ENCODE data around the gene TMEM231.
"Not testable (repeated sequence)": the region's sequence is repeated elsewhere in the genome, so short reads cannot be mapped to it uniquely, and the experiment has no call there.

The TMEM231 gene

DNA sequence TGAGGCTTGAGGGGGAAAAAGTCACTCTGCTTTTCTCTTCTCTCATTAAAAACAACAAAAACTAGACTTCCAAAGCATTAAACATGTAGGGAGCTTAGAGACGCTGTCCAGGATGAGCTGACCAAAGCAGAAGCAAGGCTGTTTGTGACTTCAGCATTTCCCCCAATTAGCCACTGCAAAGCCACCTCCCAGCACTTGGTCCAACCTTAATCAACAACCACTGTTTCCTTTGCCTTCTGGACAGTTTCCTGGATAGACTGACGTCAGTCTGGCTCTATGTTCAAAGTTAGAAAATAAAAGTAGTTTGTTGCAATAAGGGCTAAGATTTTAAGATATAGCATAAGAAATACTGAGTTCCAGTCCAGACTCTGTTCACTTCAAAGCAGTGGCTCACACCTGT, 3.1 kb downstream of the TMEM231 start:
- H3K4me3 ChIP-seq (ENCODE audit: low read depth, low read length) = no peak overlapping the region
- TF ChIP-seq, protein P1, sequence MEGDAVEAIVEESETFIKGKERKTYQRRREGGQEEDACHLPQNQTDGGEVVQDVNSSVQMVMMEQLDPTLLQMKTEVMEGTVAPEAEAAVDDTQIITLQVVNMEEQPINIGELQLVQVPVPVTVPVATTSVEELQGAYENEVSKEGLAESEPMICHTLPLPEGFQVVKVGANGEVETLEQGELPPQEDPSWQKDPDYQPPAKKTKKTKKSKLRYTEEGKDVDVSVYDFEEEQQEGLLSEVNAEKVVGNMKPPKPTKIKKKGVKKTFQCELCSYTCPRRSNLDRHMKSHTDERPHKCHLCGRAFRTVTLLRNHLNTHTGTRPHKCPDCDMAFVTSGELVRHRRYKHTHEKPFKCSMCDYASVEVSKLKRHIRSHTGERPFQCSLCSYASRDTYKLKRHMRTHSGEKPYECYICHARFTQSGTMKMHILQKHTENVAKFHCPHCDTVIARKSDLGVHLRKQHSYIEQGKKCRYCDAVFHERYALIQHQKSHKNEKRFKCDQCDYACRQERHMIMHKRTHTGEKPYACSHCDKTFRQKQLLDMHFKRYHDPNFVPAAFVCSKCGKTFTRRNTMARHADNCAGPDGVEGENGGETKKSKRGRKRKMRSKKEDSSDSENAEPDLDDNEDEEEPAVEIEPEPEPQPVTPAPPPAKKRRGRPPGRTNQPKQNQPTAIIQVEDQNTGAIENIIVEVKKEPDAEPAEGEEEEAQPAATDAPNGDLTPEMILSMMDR (IDR thresholded peaks at IDR 0.05; ENCODE audit: borderline replicate concordance, insufficient read depth, low read depth, low read length) = no peak

DNA sequence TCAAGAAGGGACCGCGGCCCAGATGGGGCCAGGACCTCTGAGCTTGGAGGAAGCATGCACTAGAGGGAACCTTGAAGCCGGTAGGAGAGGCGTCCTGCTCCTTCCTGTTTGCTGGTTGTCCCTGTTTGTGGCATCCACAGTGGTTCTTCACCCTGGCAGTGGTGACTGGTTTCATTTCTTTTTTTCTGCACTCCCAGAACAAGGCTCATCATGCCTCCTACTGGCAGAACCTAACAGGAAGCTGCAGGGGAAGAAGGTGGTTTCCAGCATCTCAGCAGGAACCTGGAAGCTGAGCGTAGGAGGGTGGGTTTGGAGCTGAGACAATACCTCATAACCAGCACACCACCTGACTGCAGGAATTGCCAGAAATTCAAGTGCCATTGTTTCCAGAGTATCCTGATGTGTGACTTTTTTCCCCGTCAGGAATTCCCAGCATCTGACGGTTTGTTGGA, 5.8 kb downstream of the TMEM231 start:
- H3K4me3 ChIP-seq (ENCODE audit: low read depth, low read length) = no peak overlapping the region
- TF ChIP-seq, protein P1 (IDR thresholded peaks at IDR 0.05; ENCODE audit: borderline replicate concordance, insufficient read depth, low read depth, low read length) = peak; percentile 73

DNA sequence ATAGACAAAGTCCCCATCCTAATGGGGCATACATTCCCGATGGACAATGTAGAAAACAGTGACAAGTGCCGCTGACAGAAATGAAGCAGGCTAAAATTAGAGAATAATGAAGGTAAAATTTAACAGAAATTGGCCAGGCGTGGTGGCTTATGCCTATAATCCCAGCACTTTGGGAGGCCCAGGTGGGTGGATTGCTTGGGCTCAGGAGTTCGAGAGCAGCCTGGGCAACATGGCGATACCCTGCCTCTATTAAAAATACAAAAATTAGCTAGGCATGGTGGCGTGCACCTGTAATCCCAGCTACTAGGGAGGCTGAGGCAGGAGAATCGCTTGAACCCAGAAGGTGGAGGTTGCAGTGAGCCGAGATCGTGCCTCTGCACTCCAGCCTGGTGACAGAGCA, 7.6 kb downstream of the TMEM231 start:
- not testable (repeated sequence) for H3K4me3 ChIP-seq (ENCODE audit: low read depth, low read length)

DNA sequence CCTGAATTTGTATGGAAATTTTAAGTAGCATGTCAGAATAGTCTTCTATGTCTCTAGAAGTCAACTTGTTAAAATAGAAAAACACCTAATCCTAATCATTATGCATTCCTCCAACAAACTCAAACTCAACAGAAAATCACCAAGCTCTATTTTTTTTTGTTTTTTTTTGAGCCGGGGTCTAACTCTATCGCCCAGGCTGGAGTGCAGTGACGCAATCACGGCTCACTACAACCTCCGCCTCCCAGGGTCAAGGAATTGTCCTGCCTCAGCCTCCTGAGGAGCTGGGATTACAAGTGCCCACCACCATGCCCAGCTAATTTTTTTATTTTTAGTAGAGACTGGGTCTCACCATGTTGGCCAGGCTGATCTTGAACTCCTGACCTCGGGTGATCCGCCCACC, 9.8 kb downstream of the TMEM231 start:
- no peak overlapping the region for H3K4me3 ChIP-seq (ENCODE audit: low read depth, low read length)
- TF ChIP-seq, protein P1 (IDR thresholded peaks at IDR 0.05; ENCODE audit: borderline replicate concordance, insufficient read depth, low read depth, low read length) = no peak

DNA sequence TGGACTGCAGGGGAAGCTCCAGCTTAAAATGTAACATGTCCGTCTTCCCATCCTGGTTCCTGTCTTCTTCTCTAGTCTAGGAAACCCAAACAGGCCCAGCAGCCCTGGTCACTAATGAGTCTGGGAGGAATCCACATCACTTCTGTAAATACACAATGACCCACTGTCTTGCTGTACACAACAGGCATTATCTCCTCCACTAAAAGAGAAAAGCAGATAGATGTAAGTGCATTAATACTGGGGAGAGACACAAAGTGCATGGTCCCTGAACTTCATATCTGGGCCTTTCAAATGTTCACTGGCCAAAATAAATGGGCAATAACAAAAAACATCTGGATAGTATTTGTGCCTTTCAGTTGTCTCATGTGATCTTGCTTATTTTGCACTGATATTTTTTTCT, 10.2 kb downstream of the TMEM231 start:
- H3K4me3 ChIP-seq (ENCODE audit: low read depth, low read length) = not testable (repeated sequence)

DNA sequence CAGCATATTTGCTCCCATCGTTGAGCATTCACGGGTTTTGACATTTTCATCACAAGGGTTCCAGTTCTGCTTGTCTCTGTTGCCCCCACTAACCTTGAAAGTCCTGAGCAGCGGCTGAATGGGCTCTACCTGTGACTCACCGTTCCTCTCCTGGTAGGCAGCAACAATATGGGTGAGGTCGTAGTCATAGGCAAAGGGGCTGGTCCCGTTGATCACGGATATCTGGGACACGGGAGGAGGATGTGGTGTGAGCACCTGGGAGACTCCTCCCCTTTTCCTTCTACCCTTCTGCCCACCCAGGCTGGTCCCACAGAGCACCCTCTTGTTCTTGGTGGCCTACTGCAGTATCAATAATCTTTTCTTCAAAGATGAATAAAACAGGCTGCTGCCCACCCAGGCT, 13.6 kb downstream of the TMEM231 start:
- not testable (repeated sequence) for H3K4me3 ChIP-seq (ENCODE audit: low read depth, low read length)

DNA sequence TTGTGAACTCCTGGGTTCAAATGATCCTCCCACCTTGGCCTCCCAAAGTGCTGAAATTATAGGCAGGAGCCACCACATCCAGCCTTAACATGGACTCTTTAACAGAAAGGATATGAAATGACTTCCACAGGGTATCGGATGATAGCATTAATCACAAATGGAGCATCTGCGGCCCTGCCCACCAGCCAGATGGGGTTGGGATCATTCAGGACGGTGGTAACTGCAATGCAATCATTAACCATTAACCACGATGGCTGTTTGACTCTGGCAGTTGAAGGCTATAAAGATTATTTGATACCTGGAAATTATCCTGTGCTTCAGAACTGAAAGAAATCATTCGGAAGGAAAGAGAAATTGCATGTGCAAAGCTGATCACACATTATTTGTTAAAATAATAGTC, 14.8 kb downstream of the TMEM231 start:
- TF ChIP-seq, protein P1 (IDR thresholded peaks at IDR 0.05; ENCODE audit: borderline replicate concordance, insufficient read depth, low read depth, low read length) = no peak
- no peak overlapping the region for H3K4me3 ChIP-seq (ENCODE audit: low read depth, low read length)

DNA sequence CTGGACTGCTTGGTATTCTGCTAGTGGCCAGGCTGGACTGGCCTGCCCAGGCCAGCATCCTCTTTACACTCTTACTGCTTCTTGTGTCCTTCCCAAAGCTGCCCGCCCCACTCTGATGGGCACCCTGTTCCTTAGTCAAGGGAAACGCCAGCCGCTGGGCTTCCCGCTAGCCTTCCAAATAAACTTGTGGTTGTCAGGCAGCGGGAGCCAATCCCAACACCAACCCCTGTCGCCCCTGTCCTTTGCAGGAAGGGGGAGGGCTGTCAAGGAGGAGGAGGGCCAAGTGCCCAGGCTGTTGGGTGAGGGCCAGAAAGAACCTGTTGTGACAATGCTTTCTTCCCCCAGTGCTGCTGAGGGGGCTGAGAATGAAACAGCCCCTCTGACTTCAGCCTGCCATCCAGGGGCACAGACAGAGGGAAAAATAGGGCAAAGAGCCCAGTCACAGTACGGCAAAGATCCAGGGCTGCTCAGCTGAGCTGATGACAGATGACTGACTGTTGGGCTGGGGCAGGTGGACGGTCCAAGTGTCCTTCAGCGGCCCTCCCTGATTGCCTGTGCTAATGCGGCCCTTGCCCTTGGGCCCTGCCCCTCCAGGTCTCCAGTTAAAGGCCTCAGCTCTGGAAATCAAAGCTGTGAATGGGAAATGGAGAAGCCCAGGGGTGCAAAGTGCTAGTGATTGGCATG, 17.0 kb downstream of the TMEM231 start:
- H3K4me3 ChIP-seq (ENCODE audit: low read depth, low read length) = not testable (repeated sequence)

DNA sequence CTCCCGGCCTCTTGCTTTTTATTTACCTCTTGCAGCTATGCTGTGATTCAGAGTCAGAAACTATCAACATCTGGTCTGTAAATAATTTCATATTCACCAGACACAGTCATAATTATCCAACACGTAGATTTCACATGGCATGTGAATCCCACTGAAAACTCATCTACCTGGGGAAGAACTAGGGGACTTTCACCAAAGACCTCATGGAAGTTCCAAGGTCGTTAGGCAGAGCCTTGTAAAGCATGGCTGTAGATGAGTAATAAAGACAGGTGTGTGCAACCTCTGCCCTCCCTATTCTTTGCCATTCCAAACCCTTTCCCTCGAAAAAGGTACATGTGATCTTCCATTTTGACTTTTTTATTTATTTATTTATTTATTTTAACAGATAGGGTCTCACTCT, 18.3 kb downstream of the TMEM231 start:
- TF ChIP-seq, protein P1 (IDR thresholded peaks at IDR 0.05; ENCODE audit: borderline replicate concordance, insufficient read depth, low read depth, low read length) = no peak

More for the DNA sequence above, 18.3 kb downstream of the TMEM231 start:
- no peak overlapping the region for H3K4me3 ChIP-seq (ENCODE audit: low read depth, low read length)

All from GM12875 (cell line).